NCI-H187 treated with DMSO at 0.1 percent for 48 hours (cell line): ENCODE measurements around the gene DEDD2.

Source experiments
- DNase-seq: peaks from one replicate; lab custom pipeline; 2025; lab: John Stamatoyannopoulos, UW

DEDD2 gene

GRCh38 chr19:42226886-42227285, 9.4 kb upstream of the DEDD2 start:
- no peak for DNase-seq

GRCh38 chr19:42225718-42226292, 8.3 kb upstream of the DEDD2 start:
- no peak for DNase-seq

- DNase-seq = no peak
These were observed 7.7 kb upstream of the DEDD2 start for GRCh38 chr19:42224940-42225717.

- DNase-seq = no peak
These were observed 3.2 kb upstream of the DEDD2 start for GRCh38 chr19:42220751-42221097.

- DNase-seq = peak; percentile 79
These were observed 2.6 kb upstream of the DEDD2 start, which contains the start of gene ZNF526 for GRCh38 chr19:42219812-42220750. Gene ZNF526, plus strand, starts transcription at chr19:42220312. Its CDS starts 4,092 bp downstream, at chr19:42224404.

- DNase-seq = no peak
These were observed 591 bp downstream of the DEDD2 start for GRCh38 chr19:42216653-42217519.

GRCh38 chr19:42214810-42215485, 2.5 kb downstream of the DEDD2 start:
- DNase-seq = no peak

GRCh38 chr19:42212886-42213285, 4.6 kb downstream of the DEDD2 start:
- no peak for DNase-seq

- no peak for DNase-seq
These were observed 8.9 kb downstream of the DEDD2 start for GRCh38 chr19:42208612-42209011.

GRCh38 chr19:42207767-42208271, 9.7 kb downstream of the DEDD2 start:
- no peak for DNase-seq

- no peak for DNase-seq
These were observed 10.4 kb downstream of the DEDD2 start for GRCh38 chr19:42206871-42207755.

GRCh38 chr19:42204664-42205063, 12.8 kb downstream of the DEDD2 start:
- no peak for DNase-seq

- DNase-seq = no peak
These were observed 13.8 kb downstream of the DEDD2 start for GRCh38 chr19:42203700-42204099.

- DNase-seq = no peak
These were observed 15.1 kb downstream of the DEDD2 start for GRCh38 chr19:42202290-42202880.

GRCh38 chr19:42201489-42202289, 15.8 kb downstream of the DEDD2 start:
- DNase-seq = no peak

- no peak for DNase-seq
These were observed 17.3 kb downstream of the DEDD2 start for GRCh38 chr19:42200116-42200715.

- no peak for DNase-seq
These were observed 17.9 kb downstream of the DEDD2 start for GRCh38 chr19:42199440-42200115.
